ENCODE data around the gene FAM174C. TPM values are rescaled to one million over a fixed set of nuclear protein-coding genes. Genes with fewer than 3 reads are reported as not detected.
A peak's percentile ranks its signal among the peaks of the same experiment; 100 is the strongest.

FAM174C gene
- total RNA-seq, 1 experiment from 2014 or later: 77.1 TPM

DNA sequence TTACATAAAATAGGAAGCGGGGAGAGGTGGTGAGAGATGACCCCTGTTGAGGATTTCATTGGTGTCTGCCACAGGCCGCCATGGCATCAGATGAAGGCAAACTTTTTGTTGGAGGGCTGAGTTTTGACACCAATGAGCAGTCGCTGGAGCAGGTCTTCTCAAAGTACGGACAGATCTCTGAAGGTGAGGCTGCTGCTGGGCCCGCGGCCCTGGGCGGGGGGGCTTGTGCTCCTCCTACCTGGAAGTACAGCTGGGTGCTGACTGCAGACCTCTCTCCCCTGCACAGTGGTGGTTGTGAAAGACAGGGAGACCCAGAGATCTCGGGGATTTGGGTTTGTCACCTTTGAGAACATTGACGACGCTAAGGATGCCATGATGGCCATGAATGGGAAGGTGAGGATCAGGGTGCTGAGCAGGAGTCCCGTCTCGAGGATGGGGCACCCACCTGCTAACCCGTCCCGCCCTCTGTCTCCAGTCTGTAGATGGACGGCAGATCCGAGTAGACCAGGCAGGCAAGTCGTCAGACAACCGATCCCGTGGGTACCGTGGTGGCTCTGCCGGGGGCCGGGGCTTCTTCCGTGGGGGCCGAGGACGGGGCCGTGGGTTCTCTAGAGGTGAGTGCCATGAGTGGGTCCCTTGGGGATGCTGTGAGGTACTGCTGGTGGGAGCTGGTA is 4.3 kb upstream of the FAM174C start:
- CTCF ChIA-PET: no interaction called here
- intact Hi-C loops (cut with micrococcal nuclease): loop anchor here (10.0 kb wide), 1 partner anchor 134 kb away; the partner anchor contains the start of genes DAZAP1 and GAMT
- H3K9me2 ChIP-seq (ENCODE audit: insufficient read depth): no peaks in the 10 kb centered on the region
- RAD21 ChIA-PET (ENCODE audit: low non-redundant PET in 1 of 2, low total read pairs in 2 of 2, uncharacterized antibody in 2 of 2, unreplicated experiment in 2 of 2): no interaction called here
- H3K9ac ChIP-seq (ENCODE audit: low read length): peak overlapping the region; percentile 98
- DNase-seq (ENCODE audit: low read depth, low spot score) (no peak), ATAC-seq (no peak)
- peaks cover 27 to 33% of the 10 kb centered on the region in 2 experiments; a peak in 3 of 4 replicates for H3K36me3 ChIP-seq (ENCODE audit: control insufficient read depth in 1 of 2, insufficient read depth in 2 of 2, low read length in 2 of 2)
- no peaks in the 10 kb centered on the region for H4K20me1 ChIP-seq (ENCODE audit: insufficient read depth)
- peaks cover 34 to 75% of the 10 kb centered on the region in 2 experiments for H3K4me1 ChIP-seq (ENCODE audit: control insufficient read depth in 1 of 2, insufficient read depth in 2 of 2, low read length in 2 of 2)
- peak overlapping the region; percentile 100 for H3K27ac ChIP-seq (ENCODE audit: low read depth, low read length)
- POLR2A ChIA-PET: interaction anchor here (1.6 kb wide), 1 partner anchor 27 kb away, joined by 4 read pairs; no protein-coding TSS in a partner anchor
- no peaks in the 10 kb centered on the region for H3K9me3 ChIP-seq (ENCODE audit: control insufficient read depth in 1 of 2, insufficient read depth in 1 of 2, low read depth in 1 of 2, low read length in 2 of 2)
- peak overlapping the region; percentile 100 for H3K4me2 ChIP-seq (ENCODE audit: low read length)
- TF ChIP-seq EZH2 (IDR thresholded peaks at IDR 0.05) (no peak), CBX3 (IDR thresholded peaks at IDR 0.05; ENCODE audit: low read depth) (no peak), YY1 (IDR thresholded peaks at IDR 0.05; ENCODE audit: extremely low read depth, insufficient replicate concordance, low read depth, low read length) (no peak), ZNF274 (IDR thresholded peaks at IDR 0.05; ENCODE audit: low read depth, low read length) (no peak), ZFX (IDR thresholded peaks at IDR 0.05) (no peak)
- peaks cover 57% of the 10 kb centered on the region for H3K79me2 ChIP-seq (ENCODE audit: insufficient read depth, low read length)
- H3K27me3 ChIP-seq (ENCODE audit: insufficient read depth, low read length): no peaks in the 10 kb centered on the region
- H3K4me3 ChIP-seq (replicated peaks in 1 of 2; ENCODE audit: low read depth in 1 of 2, low read length in 2 of 2): peak overlapping the region; percentile 85 to 96
- no peak overlapping the region for H2AFZ ChIP-seq (ENCODE audit: low read depth, low read length, poor library complexity, severe bottlenecking)
- no TSS peak for BruUV-seq (replicated peaks)

DNA sequence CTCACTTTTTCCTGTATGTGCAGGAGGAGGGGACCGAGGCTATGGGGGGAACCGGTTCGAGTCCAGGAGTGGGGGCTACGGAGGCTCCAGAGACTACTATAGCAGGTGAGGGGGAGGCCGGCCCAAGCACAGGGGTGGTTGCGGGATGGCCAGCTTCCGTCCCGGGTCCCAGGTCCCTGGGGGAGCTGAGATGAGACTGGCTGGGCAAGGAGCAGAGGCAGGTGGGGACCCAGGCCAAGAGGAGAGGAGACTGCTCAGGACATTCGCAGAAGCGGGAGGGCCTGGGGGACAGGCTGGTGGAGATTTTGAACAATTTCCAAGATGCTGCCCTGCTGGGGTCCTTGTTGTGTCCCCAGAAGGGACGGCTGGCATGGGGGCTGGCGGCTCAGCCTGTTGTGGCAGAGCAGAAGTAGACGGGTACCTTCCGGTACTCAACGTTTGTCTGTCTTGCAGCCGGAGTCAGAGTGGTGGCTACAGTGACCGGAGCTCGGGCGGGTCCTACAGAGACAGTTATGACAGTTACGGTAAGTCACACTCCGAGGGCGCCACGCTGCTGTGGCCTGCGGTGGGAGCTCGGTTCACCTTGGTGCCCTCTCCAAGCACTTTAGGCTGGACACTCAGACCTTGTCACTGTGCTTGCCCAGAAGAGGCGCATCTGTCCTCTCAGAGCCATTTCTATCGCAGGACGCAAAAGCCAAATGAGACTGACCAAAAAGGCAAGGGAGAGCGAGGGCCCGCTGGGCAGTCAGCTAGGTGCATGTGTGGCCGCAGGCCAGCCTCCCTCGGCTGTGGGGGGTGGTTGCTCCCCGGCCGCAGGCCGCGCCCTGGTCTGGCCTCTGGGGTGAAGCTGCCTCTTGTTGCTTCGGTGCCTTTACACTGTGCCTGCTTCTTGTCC is 3.6 kb upstream of the FAM174C start:
- Histone ChIP-seq H3K79me2 (ENCODE audit: insufficient read depth, low read length) (peaks cover 65% of the 10 kb centered on the region), H3K27me3 (ENCODE audit: insufficient read depth, low read length) (no peaks in the 10 kb centered on the region), H3K4me3 (replicated peaks in 1 of 2; ENCODE audit: low read depth in 1 of 2, low read length in 2 of 2) (no peak overlapping the region), H3K4me2 (ENCODE audit: low read length) (peak overlapping the region; percentile 100; the same call in 1 of the 2 replicates), H2AFZ (ENCODE audit: low read depth, low read length, poor library complexity, severe bottlenecking) (no peak overlapping the region), H3K9me3 (ENCODE audit: control insufficient read depth in 1 of 2, insufficient read depth in 1 of 2, low read depth in 1 of 2, low read length in 2 of 2) (no peaks in the 10 kb centered on the region), H3K4me1 (ENCODE audit: control insufficient read depth in 1 of 2, insufficient read depth in 2 of 2, low read length in 2 of 2) (peaks cover 38 to 75% of the 10 kb centered on the region in 2 experiments), H3K36me3 (ENCODE audit: control insufficient read depth in 1 of 2, insufficient read depth in 2 of 2, low read length in 2 of 2) (peaks cover 27 to 33% of the 10 kb centered on the region in 2 experiments; a peak in 3 of 4 replicates), H3K9me2 (ENCODE audit: insufficient read depth) (no peaks in the 10 kb centered on the region), H3K9ac (ENCODE audit: low read length) (peak overlapping the region; percentile 98; the same call in 1 of the 2 replicates), H3K27ac (ENCODE audit: low read depth, low read length) (peak overlapping the region; percentile 100), H4K20me1 (ENCODE audit: insufficient read depth) (no peaks in the 10 kb centered on the region)
- intact Hi-C loops (cut with micrococcal nuclease): loop anchor here (10.0 kb wide), 1 partner anchor 133 kb away; the partner anchor contains the start of genes DAZAP1 and GAMT
- no peak for DNase-seq (ENCODE audit: low read depth, low spot score)
- no TSS peak for BruUV-seq (replicated peaks)
- RAD21 ChIA-PET (ENCODE audit: low non-redundant PET in 1 of 2, low total read pairs in 2 of 2, uncharacterized antibody in 2 of 2, unreplicated experiment in 2 of 2): no interaction called here
- no peak for ATAC-seq
- CTCF ChIA-PET: interaction anchor here (2.7 kb wide), 1 partner anchor 28 kb away, joined by 31 read pairs; no protein-coding TSS in a partner anchor
- TF ChIP-seq TCF7L2 (IDR thresholded peaks at IDR 0.05; ENCODE audit: borderline replicate concordance, extremely low read depth, insufficient read depth, insufficient read length) (no peak), ATF3 (IDR thresholded peaks at IDR 0.05) (no peak)
- POLR2A ChIA-PET: interaction anchor here (1.6 kb wide), 1 partner anchor 27 kb away, joined by 4 read pairs; no protein-coding TSS in a partner anchor
